ENCODE data around the gene KRTAP10-3. TPM values are rescaled to one million over a fixed set of nuclear protein-coding genes. Genes with fewer than 3 reads are reported as not detected.

KRTAP10-3 gene
- total and polyA plus RNA-seq, 2 experiments from 2014 or later = not detected

DNA sequence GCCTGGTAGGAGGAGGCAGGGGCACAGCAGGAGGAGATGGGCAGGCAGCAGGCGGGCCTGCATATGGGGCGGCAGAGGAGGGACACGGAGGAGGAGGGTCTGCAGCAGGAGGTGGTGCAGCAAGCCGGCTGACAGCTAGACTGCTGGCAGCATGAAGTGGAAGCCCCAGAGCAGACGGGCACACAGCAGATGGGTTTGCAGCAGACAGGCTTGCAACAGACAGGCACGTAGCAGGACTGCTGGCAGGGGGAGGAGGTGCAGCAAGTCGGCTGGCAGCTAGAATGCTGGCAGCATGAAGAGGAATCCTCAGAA is 21.2 kb upstream of the KRTAP10-3 start:
- H3K27ac Mint-ChIP-seq = no peak overlapping the region
- no peaks in the 10 kb centered on the region for H3K79me2 ChIP-seq (replicated peaks; ENCODE audit: insufficient read depth)

More for the DNA sequence above, 21.2 kb upstream of the KRTAP10-3 start:
- H3K36me3 ChIP-seq (ENCODE audit: insufficient read depth) = no peaks in the 10 kb centered on the region
- no peaks in the 10 kb centered on the region for H3F3A ChIP-seq (replicated peaks; ENCODE audit: low read depth)
- Mint-ChIP-seq H3K4me3 (no peak overlapping the region), H3K27me3 (ENCODE audit: insufficient read depth, low read depth, poor library complexity) (peaks cover 11% of the 10 kb centered on the region), H3K36me3 (ENCODE audit: low read depth) (peaks cover 3% of the 10 kb centered on the region; the same call in 2 of the 3 replicates), H3K9me3 (peaks cover 30% of the 10 kb centered on the region), H3K4me1 (peaks cover 8% of the 10 kb centered on the region)
- H4K20me1 ChIP-seq (replicated peaks; ENCODE audit: insufficient read depth) = no peaks in the 10 kb centered on the region
- no peaks in the 10 kb centered on the region for H3K4me1 ChIP-seq (ENCODE audit: insufficient read depth)
- TF ChIP-seq, protein P1, sequence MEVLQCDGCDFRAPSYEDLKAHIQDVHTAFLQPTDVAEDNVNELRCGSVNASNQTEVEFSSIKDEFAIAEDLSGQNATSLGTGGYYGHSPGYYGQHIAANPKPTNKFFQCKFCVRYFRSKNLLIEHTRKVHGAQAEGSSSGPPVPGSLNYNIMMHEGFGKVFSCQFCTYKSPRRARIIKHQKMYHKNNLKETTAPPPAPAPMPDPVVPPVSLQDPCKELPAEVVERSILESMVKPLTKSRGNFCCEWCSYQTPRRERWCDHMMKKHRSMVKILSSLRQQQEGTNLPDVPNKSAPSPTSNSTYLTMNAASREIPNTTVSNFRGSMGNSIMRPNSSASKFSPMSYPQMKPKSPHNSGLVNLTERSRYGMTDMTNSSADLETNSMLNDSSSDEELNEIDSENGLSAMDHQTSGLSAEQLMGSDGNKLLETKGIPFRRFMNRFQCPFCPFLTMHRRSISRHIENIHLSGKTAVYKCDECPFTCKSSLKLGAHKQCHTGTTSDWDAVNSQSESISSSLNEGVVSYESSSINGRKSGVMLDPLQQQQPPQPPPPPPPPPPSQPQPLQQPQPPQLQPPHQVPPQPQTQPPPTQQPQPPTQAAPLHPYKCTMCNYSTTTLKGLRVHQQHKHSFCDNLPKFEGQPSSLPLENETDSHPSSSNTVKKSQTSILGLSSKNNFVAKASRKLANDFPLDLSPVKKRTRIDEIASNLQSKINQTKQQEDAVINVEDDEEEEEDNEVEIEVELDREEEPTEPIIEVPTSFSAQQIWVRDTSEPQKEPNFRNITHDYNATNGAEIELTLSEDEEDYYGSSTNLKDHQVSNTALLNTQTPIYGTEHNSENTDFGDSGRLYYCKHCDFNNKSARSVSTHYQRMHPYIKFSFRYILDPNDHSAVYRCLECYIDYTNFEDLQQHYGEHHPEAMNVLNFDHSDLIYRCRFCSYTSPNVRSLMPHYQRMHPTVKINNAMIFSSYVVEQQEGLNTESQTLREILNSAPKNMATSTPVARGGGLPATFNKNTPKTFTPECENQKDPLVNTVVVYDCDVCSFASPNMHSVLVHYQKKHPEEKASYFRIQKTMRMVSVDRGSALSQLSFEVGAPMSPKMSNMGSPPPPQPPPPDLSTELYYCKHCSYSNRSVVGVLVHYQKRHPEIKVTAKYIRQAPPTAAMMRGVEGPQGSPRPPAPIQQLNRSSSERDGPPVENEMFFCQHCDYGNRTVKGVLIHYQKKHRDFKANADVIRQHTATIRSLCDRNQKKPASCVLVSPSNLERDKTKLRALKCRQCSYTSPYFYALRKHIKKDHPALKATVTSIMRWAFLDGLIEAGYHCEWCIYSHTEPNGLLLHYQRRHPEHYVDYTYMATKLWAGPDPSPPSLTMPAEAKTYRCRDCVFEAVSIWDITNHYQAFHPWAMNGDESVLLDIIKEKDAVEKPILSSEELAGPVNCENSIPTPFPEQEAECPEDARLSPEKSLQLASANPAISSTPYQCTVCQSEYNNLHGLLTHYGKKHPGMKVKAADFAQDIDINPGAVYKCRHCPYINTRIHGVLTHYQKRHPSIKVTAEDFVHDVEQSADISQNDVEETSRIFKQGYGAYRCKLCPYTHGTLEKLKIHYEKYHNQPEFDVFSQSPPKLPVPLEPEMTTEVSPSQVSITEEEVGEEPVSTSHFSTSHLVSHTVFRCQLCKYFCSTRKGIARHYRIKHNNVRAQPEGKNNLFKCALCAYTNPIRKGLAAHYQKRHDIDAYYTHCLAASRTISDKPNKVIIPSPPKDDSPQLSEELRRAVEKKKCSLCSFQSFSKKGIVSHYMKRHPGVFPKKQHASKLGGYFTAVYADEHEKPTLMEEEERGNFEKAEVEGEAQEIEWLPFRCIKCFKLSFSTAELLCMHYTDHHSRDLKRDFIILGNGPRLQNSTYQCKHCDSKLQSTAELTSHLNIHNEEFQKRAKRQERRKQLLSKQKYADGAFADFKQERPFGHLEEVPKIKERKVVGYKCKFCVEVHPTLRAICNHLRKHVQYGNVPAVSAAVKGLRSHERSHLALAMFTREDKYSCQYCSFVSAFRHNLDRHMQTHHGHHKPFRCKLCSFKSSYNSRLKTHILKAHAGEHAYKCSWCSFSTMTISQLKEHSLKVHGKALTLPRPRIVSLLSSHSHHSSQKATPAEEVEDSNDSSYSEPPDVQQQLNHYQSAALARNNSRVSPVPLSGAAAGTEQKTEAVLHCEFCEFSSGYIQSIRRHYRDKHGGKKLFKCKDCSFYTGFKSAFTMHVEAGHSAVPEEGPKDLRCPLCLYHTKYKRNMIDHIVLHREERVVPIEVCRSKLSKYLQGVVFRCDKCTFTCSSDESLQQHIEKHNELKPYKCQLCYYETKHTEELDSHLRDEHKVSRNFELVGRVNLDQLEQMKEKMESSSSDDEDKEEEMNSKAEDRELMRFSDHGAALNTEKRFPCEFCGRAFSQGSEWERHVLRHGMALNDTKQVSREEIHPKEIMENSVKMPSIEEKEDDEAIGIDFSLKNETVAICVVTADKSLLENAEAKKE (CRISPR knock-in tag; IDR thresholded peaks at IDR 0.05) = no peak
- TF ChIP-seq EZH2 (IDR thresholded peaks at IDR 0.05; ENCODE audit: low read depth, unreplicated experiment) (no peak), NANOG (IDR thresholded peaks at IDR 0.05; ENCODE audit: borderline replicate concordance) (no peak), ZNF331 (CRISPR knock-in tag; IDR thresholded peaks at IDR 0.05; ENCODE audit: low read depth) (no peak), EZH2phosphoT487 (IDR thresholded peaks at IDR 0.05; ENCODE audit: unreplicated experiment) (no peak), STAT1 (IDR thresholded peaks at IDR 0.05; ENCODE audit: unreplicated experiment) (no peak), CREB1 (CRISPR knock-in tag; IDR thresholded peaks at IDR 0.05; ENCODE audit: low read depth) (no peak), ZNF114 (CRISPR knock-in tag; IDR thresholded peaks at IDR 0.05) (no peak), JUNB (IDR thresholded peaks at IDR 0.05; ENCODE audit: unreplicated experiment) (no peak), POLR2AphosphoS5 (IDR thresholded peaks at IDR 0.05; ENCODE audit: low read depth) (no peak)
- TF ChIP-seq, protein P2, sequence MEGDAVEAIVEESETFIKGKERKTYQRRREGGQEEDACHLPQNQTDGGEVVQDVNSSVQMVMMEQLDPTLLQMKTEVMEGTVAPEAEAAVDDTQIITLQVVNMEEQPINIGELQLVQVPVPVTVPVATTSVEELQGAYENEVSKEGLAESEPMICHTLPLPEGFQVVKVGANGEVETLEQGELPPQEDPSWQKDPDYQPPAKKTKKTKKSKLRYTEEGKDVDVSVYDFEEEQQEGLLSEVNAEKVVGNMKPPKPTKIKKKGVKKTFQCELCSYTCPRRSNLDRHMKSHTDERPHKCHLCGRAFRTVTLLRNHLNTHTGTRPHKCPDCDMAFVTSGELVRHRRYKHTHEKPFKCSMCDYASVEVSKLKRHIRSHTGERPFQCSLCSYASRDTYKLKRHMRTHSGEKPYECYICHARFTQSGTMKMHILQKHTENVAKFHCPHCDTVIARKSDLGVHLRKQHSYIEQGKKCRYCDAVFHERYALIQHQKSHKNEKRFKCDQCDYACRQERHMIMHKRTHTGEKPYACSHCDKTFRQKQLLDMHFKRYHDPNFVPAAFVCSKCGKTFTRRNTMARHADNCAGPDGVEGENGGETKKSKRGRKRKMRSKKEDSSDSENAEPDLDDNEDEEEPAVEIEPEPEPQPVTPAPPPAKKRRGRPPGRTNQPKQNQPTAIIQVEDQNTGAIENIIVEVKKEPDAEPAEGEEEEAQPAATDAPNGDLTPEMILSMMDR (conservative IDR thresholded peaks at IDR 0.05; ENCODE audit: low read depth in 2 of 2) = no peak
- TF ChIP-seq, protein P3, sequence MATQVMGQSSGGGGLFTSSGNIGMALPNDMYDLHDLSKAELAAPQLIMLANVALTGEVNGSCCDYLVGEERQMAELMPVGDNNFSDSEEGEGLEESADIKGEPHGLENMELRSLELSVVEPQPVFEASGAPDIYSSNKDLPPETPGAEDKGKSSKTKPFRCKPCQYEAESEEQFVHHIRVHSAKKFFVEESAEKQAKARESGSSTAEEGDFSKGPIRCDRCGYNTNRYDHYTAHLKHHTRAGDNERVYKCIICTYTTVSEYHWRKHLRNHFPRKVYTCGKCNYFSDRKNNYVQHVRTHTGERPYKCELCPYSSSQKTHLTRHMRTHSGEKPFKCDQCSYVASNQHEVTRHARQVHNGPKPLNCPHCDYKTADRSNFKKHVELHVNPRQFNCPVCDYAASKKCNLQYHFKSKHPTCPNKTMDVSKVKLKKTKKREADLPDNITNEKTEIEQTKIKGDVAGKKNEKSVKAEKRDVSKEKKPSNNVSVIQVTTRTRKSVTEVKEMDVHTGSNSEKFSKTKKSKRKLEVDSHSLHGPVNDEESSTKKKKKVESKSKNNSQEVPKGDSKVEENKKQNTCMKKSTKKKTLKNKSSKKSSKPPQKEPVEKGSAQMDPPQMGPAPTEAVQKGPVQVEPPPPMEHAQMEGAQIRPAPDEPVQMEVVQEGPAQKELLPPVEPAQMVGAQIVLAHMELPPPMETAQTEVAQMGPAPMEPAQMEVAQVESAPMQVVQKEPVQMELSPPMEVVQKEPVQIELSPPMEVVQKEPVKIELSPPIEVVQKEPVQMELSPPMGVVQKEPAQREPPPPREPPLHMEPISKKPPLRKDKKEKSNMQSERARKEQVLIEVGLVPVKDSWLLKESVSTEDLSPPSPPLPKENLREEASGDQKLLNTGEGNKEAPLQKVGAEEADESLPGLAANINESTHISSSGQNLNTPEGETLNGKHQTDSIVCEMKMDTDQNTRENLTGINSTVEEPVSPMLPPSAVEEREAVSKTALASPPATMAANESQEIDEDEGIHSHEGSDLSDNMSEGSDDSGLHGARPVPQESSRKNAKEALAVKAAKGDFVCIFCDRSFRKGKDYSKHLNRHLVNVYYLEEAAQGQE (IDR thresholded peaks at IDR 0.05; ENCODE audit: unreplicated experiment) = no peak
- TF ChIP-seq, protein P4, sequence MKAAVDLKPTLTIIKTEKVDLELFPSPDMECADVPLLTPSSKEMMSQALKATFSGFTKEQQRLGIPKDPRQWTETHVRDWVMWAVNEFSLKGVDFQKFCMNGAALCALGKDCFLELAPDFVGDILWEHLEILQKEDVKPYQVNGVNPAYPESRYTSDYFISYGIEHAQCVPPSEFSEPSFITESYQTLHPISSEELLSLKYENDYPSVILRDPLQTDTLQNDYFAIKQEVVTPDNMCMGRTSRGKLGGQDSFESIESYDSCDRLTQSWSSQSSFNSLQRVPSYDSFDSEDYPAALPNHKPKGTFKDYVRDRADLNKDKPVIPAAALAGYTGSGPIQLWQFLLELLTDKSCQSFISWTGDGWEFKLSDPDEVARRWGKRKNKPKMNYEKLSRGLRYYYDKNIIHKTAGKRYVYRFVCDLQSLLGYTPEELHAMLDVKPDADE (IDR thresholded peaks at IDR 0.05) = no peak
- no peaks in the 10 kb centered on the region for H3K27me3 ChIP-seq (ENCODE audit: insufficient read depth)
- H3K4me3 ChIP-seq = no peak overlapping the region
- H3K27ac ChIP-seq (ENCODE audit: low read depth) = no peak overlapping the region
- no peak for DNase-seq (ENCODE audit: low spot score)
- no peak for ATAC-seq
- no peak overlapping the region for H2AFZ ChIP-seq
- H3K4me2 ChIP-seq = no peak overlapping the region
- H3K9me2 ChIP-seq (ENCODE audit: insufficient read depth) = no peaks in the 10 kb centered on the region

All from GM23338 (cell line).